GM19351 (cell line): Measurements from ENCODE around the gene RASA3.
"Not testable (repeated sequence)": the region's sequence is repeated elsewhere in the genome, so short reads cannot be mapped to it uniquely, and the experiment has no call there.

Experiments used
- ATAC-seq: cut with Tn5 transposase; IDR thresholded peaks from one replicate; pipeline ENCODE4 v1.9.1; 2021; ENCODE audit warnings: mild to moderate bottlenecking, moderate library complexity; ENCODE audit not compliant: unreplicated experiment

RASA3 gene

GRCh38 chr13:114142640-114143490 is 10.4 kb upstream of the RASA3 start:
- no peak for ATAC-seq

- ATAC-seq, result no peak
Measured at GRCh38 chr13:114142137-114142550, 9.7 kb upstream of the RASA3 start.

- no peak for ATAC-seq
Measured at GRCh38 chr13:114141261-114141996, 9.0 kb upstream of the RASA3 start.

- ATAC-seq, result no peak
Measured at GRCh38 chr13:114140906-114141250, 8.5 kb upstream of the RASA3 start.

DNA sequence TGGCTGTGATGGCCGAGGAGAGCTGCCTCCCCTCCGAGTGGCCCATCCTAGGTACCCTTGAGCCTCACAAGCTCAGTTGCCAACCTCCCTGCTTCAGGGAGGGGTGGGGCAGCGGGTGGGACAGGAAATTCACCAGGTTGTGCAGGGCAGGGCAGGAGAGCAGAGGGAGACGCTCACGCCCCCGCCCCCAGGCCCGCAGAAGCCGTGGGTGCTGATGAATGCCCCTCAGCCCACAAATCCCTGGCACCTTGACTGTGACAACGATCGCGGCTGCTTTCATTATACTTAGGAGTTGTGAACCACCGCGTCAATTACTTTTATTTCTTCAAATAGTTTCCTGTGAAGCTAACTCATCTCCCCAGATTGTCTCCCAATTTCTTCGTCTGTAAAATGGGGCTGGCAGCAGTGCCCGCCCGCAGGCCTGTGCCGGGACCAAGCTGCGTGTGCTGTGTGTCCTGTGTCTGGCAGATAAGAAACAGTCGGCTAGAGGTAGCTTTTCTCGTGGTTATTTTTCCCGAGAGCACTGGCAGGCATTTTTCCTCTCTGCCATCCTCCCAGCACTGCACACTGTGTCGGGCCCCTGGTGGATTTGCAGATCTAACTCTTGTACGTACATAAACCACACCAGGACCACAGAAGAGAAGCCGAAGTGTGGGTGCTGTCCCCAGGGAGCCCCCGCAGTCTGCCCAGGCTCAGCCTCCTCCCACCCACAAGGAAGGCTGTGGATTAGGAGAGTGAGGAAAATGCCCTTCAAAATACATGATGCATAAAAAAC is 7.9 kb upstream of the RASA3 start:
- ATAC-seq, result no peak

GRCh38 chr13:114136576-114136975 is 4.2 kb upstream of the RASA3 start:
- ATAC-seq, result no peak

DNA sequence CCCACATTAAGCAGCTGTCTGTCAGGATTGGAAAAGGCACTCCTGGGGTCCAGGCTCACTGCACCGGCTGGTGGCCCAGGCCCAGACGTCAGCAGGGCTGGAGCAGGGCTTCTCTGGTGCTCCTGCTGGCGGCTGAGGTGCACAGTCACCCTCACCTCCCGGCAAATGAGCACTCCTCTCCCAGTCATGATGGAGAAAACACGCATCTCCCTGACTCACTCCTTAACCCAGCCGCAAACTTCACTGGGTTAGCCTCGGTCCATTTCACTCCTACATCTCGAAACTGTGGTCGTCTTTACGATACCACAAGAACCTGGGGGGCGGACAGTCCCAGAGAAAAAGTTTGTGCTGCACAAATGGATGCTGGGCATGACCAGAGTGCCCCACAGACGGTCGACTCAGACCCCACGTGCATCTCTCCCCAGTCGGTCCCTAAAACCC is 3.3 kb upstream of the RASA3 start:
- no peak for ATAC-seq

GRCh38 chr13:114134944-114135610 is 2.7 kb upstream of the RASA3 start:
- ATAC-seq, result no peak

DNA sequence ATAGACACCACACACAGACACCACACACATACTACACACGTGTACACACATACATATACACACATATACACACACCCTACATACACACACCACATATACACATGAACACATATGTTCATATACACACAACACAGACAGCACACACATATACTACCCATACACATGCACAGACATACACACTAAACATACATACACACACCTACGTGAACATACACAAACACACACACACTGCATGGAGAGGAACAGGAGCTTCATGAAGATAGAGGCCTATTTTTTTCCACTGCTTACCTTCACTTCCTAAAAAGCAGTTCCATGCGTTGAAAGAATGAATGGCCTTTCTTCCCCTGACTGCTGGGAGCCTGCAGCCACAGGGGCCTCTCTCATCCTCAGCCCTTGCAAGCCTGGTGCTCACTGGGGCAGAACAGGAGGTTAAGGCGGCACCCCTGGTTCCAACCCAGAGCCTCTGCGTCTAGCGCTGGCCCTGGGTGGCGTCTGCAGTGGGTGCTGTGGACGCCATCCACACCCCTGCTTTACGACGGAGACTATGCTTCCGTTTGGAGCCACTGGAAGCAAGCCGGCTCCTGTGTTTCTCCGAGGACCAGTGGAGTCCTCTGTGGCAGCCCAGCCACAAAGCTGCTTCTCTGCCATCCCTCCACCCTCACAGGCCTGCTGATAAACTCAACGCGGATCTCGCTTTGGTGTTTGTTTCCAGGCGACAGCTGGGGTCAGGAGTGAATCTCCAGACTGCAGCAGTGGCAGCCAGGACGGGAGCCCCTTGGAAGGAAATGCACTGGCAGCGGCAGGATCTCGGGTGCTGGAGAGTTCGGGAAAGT is 1.9 kb upstream of the RASA3 start:
- no peak for ATAC-seq

- not testable (repeated sequence) for ATAC-seq
Measured at GRCh38 chr13:114133552-114133951, 1.1 kb upstream of the RASA3 start.

DNA sequence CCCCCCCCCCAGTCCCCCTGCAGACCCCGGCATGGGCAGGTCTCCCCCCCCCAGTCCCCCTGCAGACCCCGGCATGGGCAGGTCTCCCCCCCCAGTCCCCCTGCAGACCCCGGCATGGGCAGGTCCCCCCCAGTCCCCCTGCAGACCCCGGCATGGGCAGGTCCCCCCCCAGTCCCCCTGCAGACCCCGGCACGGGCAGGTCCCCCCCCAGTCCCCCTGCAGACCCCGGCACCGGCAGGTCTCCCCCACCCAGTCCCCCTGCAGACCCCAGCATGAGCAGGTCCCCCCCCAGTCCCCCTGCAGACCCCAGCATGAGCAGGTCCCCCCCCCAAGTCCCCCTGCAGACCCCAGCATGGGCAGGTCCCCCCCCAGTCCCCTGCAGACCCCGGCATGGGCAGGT is 703 bp upstream of the RASA3 start:
- ATAC-seq, result not testable (repeated sequence)

GRCh38 chr13:114131583-114132418 is 622 bp downstream of the RASA3 start:
- no peak for ATAC-seq

GRCh38 chr13:114130837-114131582 is 1.4 kb downstream of the RASA3 start:
- peak; percentile 21 for ATAC-seq

GRCh38 chr13:114130131-114130836 is 2.1 kb downstream of the RASA3 start:
- ATAC-seq, result no peak

GRCh38 chr13:114129649-114130062 is 2.8 kb downstream of the RASA3 start:
- no peak for ATAC-seq

GRCh38 chr13:114128624-114129522 is 3.5 kb downstream of the RASA3 start:
- ATAC-seq, result peak; percentile 57

- ATAC-seq, result no peak
Measured at GRCh38 chr13:114128348-114128623, 4.1 kb downstream of the RASA3 start.
